Inflammatory macrophage treated with lipopolysaccharide for 4 hours (primary cell): Measurements from ENCODE around the gene RRBP1.

ENCODE experiments used
- DNase-seq: peaks from one replicate; pipeline ENCODE4 v3.0.0-alpha.2; 2020

The RRBP1 gene

GRCh38 chr20:17646961-17647301, 35.1 kb downstream of the RRBP1 start:
- no peak for DNase-seq

GRCh38 chr20:17646209-17646960, 35.7 kb downstream of the RRBP1 start:
- DNase-seq: no peak

GRCh38 chr20:17645546-17646208, 36.4 kb downstream of the RRBP1 start:
- no peak for DNase-seq

GRCh38 chr20:17645010-17645409, 37.0 kb downstream of the RRBP1 start:
- DNase-seq: no peak

GRCh38 chr20:17644451-17644850, 37.6 kb downstream of the RRBP1 start:
- no peak for DNase-seq

GRCh38 chr20:17643531-17644188, 38.4 kb downstream of the RRBP1 start:
- DNase-seq: no peak

- no peak for DNase-seq
Measured at GRCh38 chr20:17642404-17643269, 39.4 kb downstream of the RRBP1 start.

GRCh38 chr20:17641993-17642392, 40.0 kb downstream of the RRBP1 start:
- DNase-seq: no peak

GRCh38 chr20:17641520-17641964, 40.5 kb downstream of the RRBP1 start:
- no peak for DNase-seq

GRCh38 chr20:17640875-17641378, 41.1 kb downstream of the RRBP1 start:
- DNase-seq: no peak

GRCh38 chr20:17640146-17640874, 41.7 kb downstream of the RRBP1 start:
- no peak for DNase-seq

GRCh38 chr20:17638835-17639407, 43.1 kb downstream of the RRBP1 start:
- DNase-seq: no peak

- no peak for DNase-seq
Measured at GRCh38 chr20:17637985-17638640, 43.9 kb downstream of the RRBP1 start.

- DNase-seq: no peak
Measured at GRCh38 chr20:17637413-17637780, 44.6 kb downstream of the RRBP1 start.

GRCh38 chr20:17636523-17637412, 45.3 kb downstream of the RRBP1 start:
- no peak for DNase-seq

GRCh38 chr20:17635332-17636244, 46.5 kb downstream of the RRBP1 start:
- no peak for DNase-seq

- peak; percentile 61 for DNase-seq
Measured at GRCh38 chr20:17634661-17635331, 47.2 kb downstream of the RRBP1 start.

- DNase-seq: no peak
Measured at GRCh38 chr20:17633850-17634500, 48.1 kb downstream of the RRBP1 start.
